Ovary (tissue), 3 donors: ENCODE data around the gene FOXO1.

Source experiments
- CTCF ChIP-seq, 3 donors: fragments of 450-650 bp in 2 of 3; fragments of 200-600 bp in 1 of 3; IDR thresholded peaks; one replicate each; pipeline versions ENCODE4 v1.5.1 to v1.8.0; 2016 to 2022; ENCODE audit warnings: antibody characterized with exemption in 3 of 3, mild to moderate bottlenecking in 1 of 3
- EP300 ChIP-seq: sonication (generic); formaldehyde crosslinking; IDR thresholded peaks from one replicate; pipeline ENCODE4 v1.6.1; 2017; ENCODE audit warnings: antibody characterized with exemption
- POLR2A ChIP-seq: fragments of 450-650 bp; IDR thresholded peaks from one replicate; pipeline ENCODE4 v1.6.1; 2017; ENCODE audit warnings: antibody characterized with exemption, mild to moderate bottlenecking, moderate library complexity
- donor health status: DM: no; HTN: no; CAD: no.

GRCh38 chr13:40676007-40676406, 9.6 kb upstream of the FOXO1 start:
- TF ChIP-seq POLR2A (no peak), CTCF (IDR thresholded peaks at IDR 0.05) (no peak), EP300 (no peak)
